ENCODE measurements around the gene MACROD1. TPM values are rescaled to one million over a fixed set of nuclear protein-coding genes. Genes with fewer than 3 reads are reported as not detected.

The MACROD1 gene
- polyA plus RNA-seq, 1 donor (not counting 4 experiments of a cell fraction or from before 2014, with no cell fraction given): 4.6 TPM

DNA sequence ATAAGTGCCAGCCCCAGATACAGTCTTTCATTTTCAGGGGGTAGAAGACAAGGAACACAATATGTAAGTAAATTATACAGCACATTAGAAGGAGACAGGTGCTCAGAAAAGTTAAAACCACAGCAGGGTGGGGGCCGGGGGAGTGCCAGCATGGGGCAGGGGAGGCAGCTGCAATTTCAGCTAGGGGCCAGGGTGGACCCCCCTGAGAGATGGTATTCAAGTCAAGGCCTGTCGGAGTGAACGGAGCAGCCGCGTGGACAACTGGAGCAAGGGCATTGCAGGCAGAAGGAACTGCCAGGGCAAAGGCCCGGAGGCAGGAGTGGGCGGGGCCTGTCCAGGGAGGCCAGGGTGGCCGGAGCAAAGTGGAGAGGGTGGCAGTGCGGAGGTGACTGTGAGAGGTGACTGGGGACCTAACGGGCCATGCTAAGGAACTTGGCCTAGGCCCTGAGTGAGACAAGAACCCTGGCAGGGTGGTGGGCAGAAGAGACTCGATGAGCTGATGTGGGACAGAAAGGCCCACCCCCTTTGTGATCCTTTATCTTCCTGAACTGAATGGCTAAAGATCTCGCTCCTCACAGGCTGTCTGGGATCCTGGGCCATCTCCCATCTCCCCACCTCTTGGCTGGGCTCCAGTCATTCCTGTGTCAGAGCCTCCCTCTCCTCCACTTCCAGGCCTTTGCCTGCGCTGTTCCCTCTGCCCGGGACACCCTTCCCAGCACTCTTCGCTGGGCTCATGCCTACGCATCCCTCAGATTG, 152.6 kb downstream of the MACROD1 start:
- FAIRE-seq: no peak
- Histone ChIP-seq H2AFZ (ENCODE audit: control insufficient read depth, low read length) (no peak overlapping the region), H3K27ac (ENCODE audit: control insufficient read depth, insufficient read depth, low read length) (no peak overlapping the region), H3K36me3 (ENCODE audit: control insufficient read depth in 2 of 2, extremely low read depth in 1 of 2, insufficient read depth in 2 of 2, low read length in 2 of 2) (no peaks in the 10 kb centered on the region), H3K9ac (ENCODE audit: control insufficient read depth, extremely low read depth, insufficient read depth, low read length) (no peak overlapping the region), H3K4me3 (ENCODE audit: control insufficient read depth in 2 of 3, extremely low read depth in 1 of 3, insufficient read depth in 2 of 3, low read depth in 1 of 3, low read length in 3 of 3) (no peak overlapping the region), H3K79me2 (ENCODE audit: control insufficient read depth, insufficient read depth, low read length) (no peaks in the 10 kb centered on the region), H3K4me1 (ENCODE audit: control insufficient read depth, extremely low read depth, insufficient read depth, low read length) (no peaks in the 10 kb centered on the region), H4K20me1 (ENCODE audit: control insufficient read depth, extremely low read depth, insufficient read depth, low read length) (no peaks in the 10 kb centered on the region), H3K4me2 (ENCODE audit: control insufficient read depth, extremely low read depth, insufficient read depth, low read depth, low read length) (no peak overlapping the region), H3K9me1 (ENCODE audit: control insufficient read depth, extremely low read depth, insufficient read depth, low read length) (no peaks in the 10 kb centered on the region), H3K27me3 (ENCODE audit: control insufficient read depth, extremely low read depth, insufficient read depth, low read length) (peaks cover 10% of the 10 kb centered on the region), H3K9me3 (ENCODE audit: control insufficient read depth, low read depth, low read length) (no peaks in the 10 kb centered on the region)
- dilution Hi-C loops (cut with MboI; ENCODE audit: extremely low pct_ligation_motif_present, low sequenced_read_pairs): no loop called here
- TF ChIP-seq EZH2 (IDR thresholded peaks at IDR 0.05; ENCODE audit: low read length): no peak
- TF ChIP-seq CTCF (optimal IDR thresholded peaks at IDR 0.05 in 1 of 3, IDR thresholded peaks at IDR 0.05 in 1 of 3, conservative IDR thresholded peaks at IDR 0.05 in 1 of 3; ENCODE audit: extremely low read depth in 1 of 3, insufficient read depth in 2 of 3, low read length in 3 of 3): no peak
- DNase-seq (ENCODE audit: low read depth, low spot score): no peak

DNA sequence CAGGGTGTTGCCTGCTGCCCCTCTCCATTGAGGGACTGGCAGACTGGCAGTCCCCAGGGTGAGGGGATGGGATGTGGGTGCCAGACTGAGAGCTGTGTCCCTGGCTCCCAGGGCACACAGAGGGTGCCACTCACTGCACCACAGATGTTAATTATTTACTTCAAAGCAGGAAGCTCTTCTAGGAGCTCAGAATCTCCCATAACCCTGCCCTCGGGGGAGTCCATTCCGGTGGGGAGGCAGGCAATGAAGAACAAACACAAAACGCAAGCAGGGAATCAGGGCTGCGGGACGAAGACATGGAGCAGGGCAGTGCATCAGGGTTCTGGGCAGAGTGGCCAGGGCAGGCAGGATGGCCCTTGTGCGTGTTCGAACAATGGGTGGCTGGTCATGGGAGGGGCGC, 154.5 kb downstream of the MACROD1 start:
- no peaks in the 10 kb centered on the region for H3K79me2 ChIP-seq (ENCODE audit: control insufficient read depth, insufficient read depth, low read length)
- peaks cover 11% of the 10 kb centered on the region for H3K4me1 ChIP-seq (ENCODE audit: control insufficient read depth, extremely low read depth, insufficient read depth, low read length)
- H3K4me2 ChIP-seq (ENCODE audit: control insufficient read depth, extremely low read depth, insufficient read depth, low read depth, low read length): no peak overlapping the region
- no peak overlapping the region for H2AFZ ChIP-seq (ENCODE audit: control insufficient read depth, low read length)
- H3K9me1 ChIP-seq (ENCODE audit: control insufficient read depth, extremely low read depth, insufficient read depth, low read length): no peaks in the 10 kb centered on the region
- no peak overlapping the region for H3K9ac ChIP-seq (ENCODE audit: control insufficient read depth, extremely low read depth, insufficient read depth, low read length)
- H3K36me3 ChIP-seq (ENCODE audit: control insufficient read depth in 2 of 2, extremely low read depth in 1 of 2, insufficient read depth in 2 of 2, low read length in 2 of 2): no peaks in the 10 kb centered on the region
- no peak for DNase-seq (ENCODE audit: low read depth, low spot score)
- H3K27me3 ChIP-seq (ENCODE audit: control insufficient read depth, extremely low read depth, insufficient read depth, low read length): peaks cover 27% of the 10 kb centered on the region
- dilution Hi-C loops (cut with MboI; ENCODE audit: extremely low pct_ligation_motif_present, low sequenced_read_pairs): no loop called here
- H3K4me3 ChIP-seq (ENCODE audit: control insufficient read depth in 2 of 3, extremely low read depth in 1 of 3, insufficient read depth in 2 of 3, low read depth in 1 of 3, low read length in 3 of 3): no peak overlapping the region
- H3K9me3 ChIP-seq (ENCODE audit: control insufficient read depth, low read depth, low read length): no peaks in the 10 kb centered on the region
- FAIRE-seq: no peak
- no peaks in the 10 kb centered on the region for H4K20me1 ChIP-seq (ENCODE audit: control insufficient read depth, extremely low read depth, insufficient read depth, low read length)
- H3K27ac ChIP-seq (ENCODE audit: control insufficient read depth, insufficient read depth, low read length): no peak overlapping the region
- no peak for TF ChIP-seq CTCF (optimal IDR thresholded peaks at IDR 0.05 in 1 of 3, IDR thresholded peaks at IDR 0.05 in 1 of 3, conservative IDR thresholded peaks at IDR 0.05 in 1 of 3; ENCODE audit: extremely low read depth in 1 of 3, insufficient read depth in 2 of 3, low read length in 3 of 3)
- TF ChIP-seq EZH2 (IDR thresholded peaks at IDR 0.05; ENCODE audit: low read length): no peak

Measured in keratinocyte (primary cell).